Myocyte (in vitro differentiated cells): Measurements from ENCODE around the gene IL18R1. TPM values are rescaled to one million over a fixed set of nuclear protein-coding genes. Genes with fewer than 3 reads are reported as not detected.
A peak's percentile ranks its signal among the peaks of the same experiment; 100 is the strongest.

Experiments
- DNase-seq: peaks from one replicate; pipeline ENCODE4 v3.0.0-alpha.2; 2012; ENCODE audit warnings: low read depth
- total RNA-seq: library from RNA; depleted of rRNA; stranded (reverse); fragments of >200 nt; gene quantifications from 2 replicates; pipeline ENCODE4 v1.2.3, GENCODE V29; 2014

Gene IL18R1
- total RNA-seq, 1 donor from 2014 or later, result not detected

- no peak for DNase-seq
These were observed 10.2 kb upstream of the IL18R1 start for GRCh38 chr2:102345329-102345920.

- no peak for DNase-seq
These were observed 9.0 kb upstream of the IL18R1 start for GRCh38 chr2:102346381-102347130.

GRCh38 chr2:102350137-102350793 lies 5.3 kb upstream of the IL18R1 start:
- no peak for DNase-seq

GRCh38 chr2:102356381-102356712 lies 751 bp downstream of the IL18R1 start:
- no peak for DNase-seq

- no peak for DNase-seq
These were observed 1.1 kb downstream of the IL18R1 start for GRCh38 chr2:102356741-102357140.

- DNase-seq, result no peak
These were observed 2.3 kb downstream of the IL18R1 start for GRCh38 chr2:102357937-102358336.

GRCh38 chr2:102358496-102358895 lies 2.9 kb downstream of the IL18R1 start:
- DNase-seq, result no peak

- DNase-seq, result no peak
These were observed 3.9 kb downstream of the IL18R1 start for GRCh38 chr2:102359527-102359926.

- DNase-seq, result no peak
These were observed 6.1 kb downstream of the IL18R1 start for GRCh38 chr2:102361632-102362241.

GRCh38 chr2:102365763-102366162 lies 10.2 kb downstream of the IL18R1 start:
- DNase-seq, result no peak

- DNase-seq, result no peak
These were observed 11.0 kb downstream of the IL18R1 start for GRCh38 chr2:102366406-102367112.

GRCh38 chr2:102367331-102367971 lies 11.9 kb downstream of the IL18R1 start:
- DNase-seq, result no peak

GRCh38 chr2:102368461-102369109 lies 13.0 kb downstream of the IL18R1 start:
- no peak for DNase-seq

GRCh38 chr2:102369866-102370265 lies 14.3 kb downstream of the IL18R1 start:
- peak; percentile 15 for DNase-seq

- no peak for DNase-seq
These were observed 20.5 kb downstream of the IL18R1 start for GRCh38 chr2:102376052-102376591.

- DNase-seq, result no peak
These were observed 28.1 kb downstream of the IL18R1 start for GRCh38 chr2:102383722-102384121.

- DNase-seq, result peak; percentile 33
These were observed 29.9 kb downstream of the IL18R1 start for GRCh38 chr2:102385522-102385921.

GRCh38 chr2:102386004-102386403 lies 30.4 kb downstream of the IL18R1 start:
- DNase-seq, result no peak

GRCh38 chr2:102386867-102387541 lies 31.4 kb downstream of the IL18R1 start:
- DNase-seq, result no peak
